B cell (primary cell): ENCODE results near the gene VPS26B.

ENCODE experiments used
- EZH2 ChIP-seq: IDR thresholded peaks from 2 replicates; pipeline ENCODE4 v1.6.1; 2012; ENCODE audit warnings: borderline replicate concordance, low read depth, mild to moderate bottlenecking, moderate library complexity, low read length; ENCODE audit not compliant: insufficient read depth, poor library complexity, severe bottlenecking
- TF ChIP-seq, protein P1 (sequence below): fragments of 200-600 bp; IDR thresholded peaks from one replicate; pipeline ENCODE4 v1.8.0; 2022; ENCODE audit warnings: antibody characterized with exemption, mild to moderate bottlenecking

DNA sequence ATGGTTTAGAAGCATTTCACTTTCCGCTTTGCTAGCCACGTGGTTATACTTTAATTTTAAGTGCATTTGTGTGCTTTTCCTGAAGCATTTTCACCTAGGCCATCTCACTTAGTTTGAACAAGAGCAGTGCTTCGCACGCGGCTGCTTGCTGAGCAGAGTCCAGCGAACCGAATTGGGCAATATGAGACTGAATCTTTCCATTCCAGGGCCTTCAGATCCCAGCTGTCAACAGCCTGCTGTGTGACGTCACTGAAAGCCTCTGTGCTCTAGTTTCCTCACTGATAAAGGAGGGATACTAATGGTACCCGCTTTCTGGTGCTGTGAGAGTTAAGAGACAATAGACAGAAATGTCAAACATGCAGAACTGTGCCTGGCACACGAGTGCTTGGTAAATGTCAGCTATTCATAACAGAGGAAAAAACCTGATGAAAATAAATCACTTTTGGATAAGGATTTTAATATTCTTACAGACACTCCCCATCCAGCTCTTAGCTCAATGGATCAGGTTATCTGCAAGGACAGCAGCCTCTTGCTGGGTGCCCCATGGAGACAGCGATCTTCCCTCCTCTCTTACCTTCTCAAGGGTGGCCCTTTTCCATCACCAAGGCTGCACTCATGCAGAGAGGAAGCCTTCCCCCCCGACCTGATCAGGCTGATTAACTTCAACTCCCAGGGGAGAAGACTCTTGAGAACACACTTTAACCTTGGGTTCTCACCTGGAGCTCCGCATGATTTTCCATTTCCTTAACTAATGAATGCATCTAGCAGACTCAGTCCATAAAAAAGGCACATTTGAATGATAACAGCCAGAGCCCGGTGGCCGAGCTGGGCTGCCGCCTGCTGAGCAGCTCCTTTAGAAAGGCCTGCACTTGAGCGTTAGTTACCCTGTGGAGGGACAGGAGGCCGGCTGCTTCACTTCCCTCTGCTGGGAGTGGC is 48.2 kb downstream of the VPS26B start:
- TF ChIP-seq, protein P1, sequence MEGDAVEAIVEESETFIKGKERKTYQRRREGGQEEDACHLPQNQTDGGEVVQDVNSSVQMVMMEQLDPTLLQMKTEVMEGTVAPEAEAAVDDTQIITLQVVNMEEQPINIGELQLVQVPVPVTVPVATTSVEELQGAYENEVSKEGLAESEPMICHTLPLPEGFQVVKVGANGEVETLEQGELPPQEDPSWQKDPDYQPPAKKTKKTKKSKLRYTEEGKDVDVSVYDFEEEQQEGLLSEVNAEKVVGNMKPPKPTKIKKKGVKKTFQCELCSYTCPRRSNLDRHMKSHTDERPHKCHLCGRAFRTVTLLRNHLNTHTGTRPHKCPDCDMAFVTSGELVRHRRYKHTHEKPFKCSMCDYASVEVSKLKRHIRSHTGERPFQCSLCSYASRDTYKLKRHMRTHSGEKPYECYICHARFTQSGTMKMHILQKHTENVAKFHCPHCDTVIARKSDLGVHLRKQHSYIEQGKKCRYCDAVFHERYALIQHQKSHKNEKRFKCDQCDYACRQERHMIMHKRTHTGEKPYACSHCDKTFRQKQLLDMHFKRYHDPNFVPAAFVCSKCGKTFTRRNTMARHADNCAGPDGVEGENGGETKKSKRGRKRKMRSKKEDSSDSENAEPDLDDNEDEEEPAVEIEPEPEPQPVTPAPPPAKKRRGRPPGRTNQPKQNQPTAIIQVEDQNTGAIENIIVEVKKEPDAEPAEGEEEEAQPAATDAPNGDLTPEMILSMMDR = no peak
- no peak for TF ChIP-seq EZH2
